Testis (tissue), 2 donors: Measurements from ENCODE around the gene UBE2E2.

ENCODE experiments used
- CTCF ChIP-seq, 3 experiments: fragments of 450-650 bp in 2 of 3; fragments of 200-600 bp in 1 of 3; sonication (generic) in 1 of 3; IDR thresholded peaks; one replicate each; pipeline ENCODE4 v1.5.1; 2016 to 2019; ENCODE audit warnings: antibody characterized with exemption in 3 of 3, mild to moderate bottlenecking in 2 of 3, moderate library complexity in 1 of 3
- POLR2A ChIP-seq: fragments of 450-650 bp; IDR thresholded peaks from one replicate; pipeline ENCODE4 v1.6.1; 2017; ENCODE audit warnings: antibody characterized with exemption, mild to moderate bottlenecking, moderate library complexity

GRCh38 chr3:23438657-23439056 is 235.5 kb downstream of the UBE2E2 start:
- TF ChIP-seq CTCF (IDR thresholded peaks at IDR 0.05) (no peak), POLR2A (no peak)
